BE2C (cell line): ENCODE data around the gene ZNF579.

Experiments used
- DNase-seq: peaks from one replicate; pipeline ENCODE4 v3.0.0-alpha.2; 2020
- H3K27me3 ChIP-seq: fragments of 250-450 bp; sonication (Bioruptor Pico); 2 replicates; pipeline ENCODE4 v1.5.1; 2020; ENCODE audit warnings: mild to moderate bottlenecking
- H3K36me3 ChIP-seq: fragments of 250-450 bp; sonication (Bioruptor Pico); 2 replicates; pipeline ENCODE4 v1.5.1; 2020; ENCODE audit warnings: mild to moderate bottlenecking
- H3K4me1 ChIP-seq: fragments of 250-450 bp; sonication (Bioruptor Pico); 2 replicates; pipeline ENCODE4 v1.5.1; 2020
- H3K4me3 ChIP-seq: 2 replicates; pipeline ENCODE4 v1.5.1; 2011; ENCODE audit warnings: low read depth, low read length
- H3K9me3 ChIP-seq: fragments of 250-450 bp; sonication (Bioruptor Pico); 2 replicates; pipeline ENCODE4 v1.5.1; 2020
- TF ChIP-seq, protein P1 (sequence below): IDR thresholded peaks from 2 replicates; pipeline ENCODE4 v1.5.1; 2012; ENCODE audit warnings: mild to moderate bottlenecking, low read depth, low read length

Gene ZNF579

DNA sequence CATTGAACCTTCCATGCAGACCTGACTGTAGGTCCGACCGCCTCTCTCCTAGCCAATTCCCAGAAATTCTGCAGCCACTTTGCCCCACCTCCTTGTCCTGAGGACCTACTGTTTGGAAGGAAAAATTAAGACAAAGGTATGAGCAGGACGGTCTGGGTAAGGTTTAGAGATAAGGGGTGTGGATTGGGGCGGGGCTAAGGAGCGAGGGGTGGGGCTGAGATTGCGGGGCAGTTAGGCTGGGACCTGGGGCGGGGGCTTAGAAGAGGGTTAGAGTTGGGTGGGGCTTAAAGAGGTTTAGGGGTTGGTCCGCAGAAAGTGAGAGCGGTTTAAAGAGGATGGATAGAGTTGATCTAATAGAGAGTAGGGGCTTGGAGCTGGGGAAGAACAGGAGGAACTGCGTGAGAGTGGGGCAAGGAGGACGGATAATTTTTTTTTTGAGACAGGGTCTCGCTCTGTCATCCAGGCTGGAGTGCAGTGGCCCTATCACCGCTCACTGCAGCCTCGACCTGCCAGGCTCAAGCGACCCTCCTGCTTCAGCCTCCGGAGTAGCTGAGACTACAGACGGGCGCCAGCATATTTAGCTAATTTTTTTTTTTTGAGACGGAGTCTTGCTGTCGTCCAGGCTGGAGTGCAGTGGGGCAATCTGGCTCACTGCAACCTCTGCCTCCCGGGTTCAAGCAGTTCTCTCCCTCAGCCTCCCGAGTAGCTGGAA lies 23.1 kb upstream of the ZNF579 start:
- H3K9me3 ChIP-seq: no peaks in the 10 kb centered on the region
- H3K27me3 ChIP-seq: no peaks in the 10 kb centered on the region
- DNase-seq: no peak
- no peaks in the 10 kb centered on the region; the same call in 1 of the 2 replicates for H3K4me1 ChIP-seq
- TF ChIP-seq, protein P1, sequence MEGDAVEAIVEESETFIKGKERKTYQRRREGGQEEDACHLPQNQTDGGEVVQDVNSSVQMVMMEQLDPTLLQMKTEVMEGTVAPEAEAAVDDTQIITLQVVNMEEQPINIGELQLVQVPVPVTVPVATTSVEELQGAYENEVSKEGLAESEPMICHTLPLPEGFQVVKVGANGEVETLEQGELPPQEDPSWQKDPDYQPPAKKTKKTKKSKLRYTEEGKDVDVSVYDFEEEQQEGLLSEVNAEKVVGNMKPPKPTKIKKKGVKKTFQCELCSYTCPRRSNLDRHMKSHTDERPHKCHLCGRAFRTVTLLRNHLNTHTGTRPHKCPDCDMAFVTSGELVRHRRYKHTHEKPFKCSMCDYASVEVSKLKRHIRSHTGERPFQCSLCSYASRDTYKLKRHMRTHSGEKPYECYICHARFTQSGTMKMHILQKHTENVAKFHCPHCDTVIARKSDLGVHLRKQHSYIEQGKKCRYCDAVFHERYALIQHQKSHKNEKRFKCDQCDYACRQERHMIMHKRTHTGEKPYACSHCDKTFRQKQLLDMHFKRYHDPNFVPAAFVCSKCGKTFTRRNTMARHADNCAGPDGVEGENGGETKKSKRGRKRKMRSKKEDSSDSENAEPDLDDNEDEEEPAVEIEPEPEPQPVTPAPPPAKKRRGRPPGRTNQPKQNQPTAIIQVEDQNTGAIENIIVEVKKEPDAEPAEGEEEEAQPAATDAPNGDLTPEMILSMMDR: no peak
- peaks cover 7% of the 10 kb centered on the region for H3K36me3 ChIP-seq
- H3K4me3 ChIP-seq: no peak overlapping the region

DNA sequence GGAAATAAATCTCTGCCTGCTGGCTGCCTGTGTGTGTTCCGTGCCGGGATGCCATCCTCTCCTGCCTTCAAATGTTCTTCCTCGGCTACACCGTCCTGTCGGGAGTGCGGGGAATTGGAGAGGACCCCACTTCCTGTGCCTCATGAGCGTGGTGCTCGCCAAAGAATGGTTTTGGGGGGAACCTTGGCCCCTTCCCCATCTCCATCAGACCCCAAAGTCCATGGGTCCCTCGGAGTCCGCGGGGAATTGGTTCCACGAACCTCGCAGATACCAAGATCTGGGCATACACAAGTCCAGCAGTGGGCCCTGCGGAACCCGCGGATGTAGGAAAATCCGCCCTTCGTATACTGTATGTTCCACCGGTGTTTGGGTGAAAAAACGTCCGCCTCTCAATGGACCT lies 22.5 kb upstream of the ZNF579 start:
- TF ChIP-seq, protein P1: no peak
- Histone ChIP-seq H3K36me3 (peaks cover 7% of the 10 kb centered on the region), H3K9me3 (no peaks in the 10 kb centered on the region), H3K4me1 (peaks cover 6% of the 10 kb centered on the region; the same call in 1 of the 2 replicates), H3K27me3 (no peaks in the 10 kb centered on the region), H3K4me3 (no peak overlapping the region)
- DNase-seq: no peak

DNA sequence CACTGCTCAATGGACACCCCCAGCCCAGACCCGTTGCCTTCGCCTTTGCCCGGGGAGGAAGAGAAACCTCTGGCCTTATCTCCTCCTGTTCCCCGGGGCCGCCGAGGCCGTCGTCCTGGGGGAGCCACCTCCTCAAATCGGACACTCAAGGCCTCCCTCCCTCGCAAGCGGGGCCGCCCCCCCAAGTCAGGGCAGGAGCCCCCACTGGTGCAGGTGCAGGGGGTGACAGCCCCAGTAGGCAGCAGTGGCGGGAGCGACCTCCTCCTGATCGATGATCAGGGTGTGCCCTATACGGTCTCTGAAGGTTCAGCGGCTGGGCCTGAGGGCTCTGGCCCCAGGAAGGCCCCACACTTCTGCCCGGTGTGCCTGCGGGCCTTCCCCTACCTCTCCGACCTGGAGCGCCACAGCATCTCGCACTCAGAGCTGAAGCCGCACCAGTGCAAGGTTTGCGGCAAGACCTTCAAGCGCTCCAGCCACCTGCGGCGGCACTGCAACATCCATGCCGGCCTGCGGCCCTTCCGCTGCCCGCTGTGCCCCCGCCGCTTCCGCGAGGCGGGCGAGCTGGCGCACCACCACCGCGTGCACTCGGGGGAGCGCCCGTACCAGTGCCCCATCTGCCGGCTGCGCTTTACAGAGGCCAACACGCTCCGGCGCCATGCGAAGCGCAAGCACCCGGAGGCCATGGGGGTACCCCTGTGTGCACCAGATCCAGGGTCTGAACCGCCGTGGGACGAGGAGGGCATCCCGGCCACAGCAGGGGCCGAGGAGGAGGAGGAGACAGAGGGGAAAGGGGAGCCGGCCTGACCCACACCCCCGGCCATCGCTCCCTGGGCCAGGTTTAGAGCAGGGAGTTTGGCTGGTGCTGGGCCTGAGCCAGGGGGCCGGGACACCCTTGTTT lies 21.7 kb upstream of the ZNF579 start:
- Histone ChIP-seq H3K9me3 (no peaks in the 10 kb centered on the region), H3K4me3 (no peak overlapping the region), H3K36me3 (peaks cover 7% of the 10 kb centered on the region), H3K27me3 (no peaks in the 10 kb centered on the region), H3K4me1 (peaks cover 7% of the 10 kb centered on the region; the same call in 1 of the 2 replicates)
- TF ChIP-seq, protein P1: no peak
- no peak for DNase-seq

DNA sequence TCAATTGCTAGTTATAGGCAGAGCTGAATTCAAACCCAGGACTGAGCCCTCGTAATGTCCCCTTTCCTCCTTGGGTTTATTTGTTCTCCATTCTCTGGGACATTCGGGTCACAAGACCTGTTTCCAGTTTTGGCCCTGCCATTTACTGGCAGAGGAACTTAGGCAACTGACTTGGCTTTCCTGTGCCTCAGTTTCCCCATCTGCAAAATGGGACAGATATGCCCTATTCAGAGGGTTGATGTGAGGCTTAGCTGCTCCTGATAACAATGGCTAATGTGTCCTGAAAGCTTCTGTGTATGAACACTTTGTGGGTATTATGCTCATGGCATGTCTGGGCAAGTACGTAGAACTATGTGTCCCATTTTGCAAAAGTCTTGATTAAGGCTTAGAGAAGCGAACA lies 20.4 kb upstream of the ZNF579 start:
- H3K9me3 ChIP-seq: no peaks in the 10 kb centered on the region
- H3K4me3 ChIP-seq: peak overlapping the region; percentile 59
- no peak for DNase-seq
- no peaks in the 10 kb centered on the region for H3K27me3 ChIP-seq
- peaks cover 12% of the 10 kb centered on the region; the same call in 1 of the 2 replicates for H3K36me3 ChIP-seq
- TF ChIP-seq, protein P1: no peak
- H3K4me1 ChIP-seq: peaks cover 7% of the 10 kb centered on the region; the same call in 1 of the 2 replicates

DNA sequence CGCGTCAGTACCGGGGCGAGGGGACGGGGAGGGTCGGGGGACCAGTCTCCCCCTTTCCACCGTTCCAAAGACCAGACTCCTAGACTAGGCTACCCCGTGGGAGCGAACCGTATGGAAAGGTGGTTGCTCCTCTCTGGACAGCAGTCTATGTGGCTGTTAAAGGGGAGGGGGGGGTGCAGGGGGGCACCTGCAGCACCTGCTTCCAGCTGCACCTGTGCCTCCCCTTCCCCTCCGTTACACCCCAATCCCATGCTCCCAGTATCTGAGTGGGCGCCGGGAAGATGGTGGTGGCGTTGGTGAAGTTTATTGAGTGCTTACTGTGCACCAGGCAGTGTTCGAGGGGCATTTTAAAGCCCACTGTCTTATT lies 20.0 kb upstream of the ZNF579 start:
- DNase-seq: no peak
- H3K4me3 ChIP-seq: peak overlapping the region; percentile 59
- H3K4me1 ChIP-seq: peaks cover 7% of the 10 kb centered on the region; the same call in 1 of the 2 replicates

More for the DNA sequence above, 20.0 kb upstream of the ZNF579 start:
- H3K9me3 ChIP-seq: no peaks in the 10 kb centered on the region
- H3K27me3 ChIP-seq: no peaks in the 10 kb centered on the region
- peaks cover 16% of the 10 kb centered on the region; the same call in 1 of the 2 replicates for H3K36me3 ChIP-seq
- TF ChIP-seq, protein P1: no peak
